Erythroblast (primary cell): ENCODE data around the gene LOC101059915.

ENCODE experiments used
- GATA1 ChIP-seq: IDR thresholded peaks from 2 replicates; pipeline ENCODE4 v1.6.1; 2011; ENCODE audit warnings: low read depth, mild to moderate bottlenecking, control low read depth, low read length, moderate library complexity
- POLR2A ChIP-seq: IDR thresholded peaks from 2 replicates; pipeline ENCODE4 v1.6.1; 2011; ENCODE audit warnings: mild to moderate bottlenecking, low read length

DNA sequence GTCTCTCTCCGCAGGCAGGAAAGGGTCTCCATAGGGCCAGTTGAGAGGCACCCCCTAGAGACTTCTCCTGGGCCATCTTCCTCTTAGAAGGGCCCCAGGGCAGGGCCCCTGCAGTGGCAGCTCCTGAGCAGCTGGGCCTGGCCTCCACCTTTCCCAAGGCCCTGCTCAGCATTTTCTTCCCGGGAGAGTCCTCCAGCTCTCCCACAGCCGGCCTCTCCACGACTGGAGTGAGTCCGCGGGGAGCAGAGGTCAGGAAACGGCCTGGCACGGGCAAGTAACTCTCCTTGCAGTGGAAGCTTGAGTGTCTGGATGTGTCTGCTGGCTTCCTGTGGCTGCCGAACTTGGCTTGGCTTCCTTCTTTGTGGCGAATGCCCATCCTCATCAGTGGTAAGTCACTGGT, 1.6 kb upstream of the LOC101059915 start:
- TF ChIP-seq POLR2A (no peak), GATA1 (no peak)
